Raji (cell line): ENCODE results near the gene SSH2.

ENCODE experiments used
- POLR2A ChIP-seq: IDR thresholded peaks from 2 replicates; pipeline ENCODE4 v1.6.1; 2011; ENCODE audit warnings: low read depth, low read length, control low read depth; ENCODE audit not compliant: insufficient read depth

Gene SSH2

GRCh38 chr17:29722411-29723198, 207.4 kb downstream of the SSH2 start:
- TF ChIP-seq POLR2A = 0 out of 2 replicates have a peak, but pooled peaks have one; percentile 37

- no peak for TF ChIP-seq POLR2A
Observed at GRCh38 chr17:29720551-29720950, 209.5 kb downstream of the SSH2 start.

GRCh38 chr17:29719469-29719868, 210.6 kb downstream of the SSH2 start:
- no peak for TF ChIP-seq POLR2A

- TF ChIP-seq POLR2A = no peak
Observed at GRCh38 chr17:29718446-29719039, 211.5 kb downstream of the SSH2 start.

- no peak for TF ChIP-seq POLR2A
Observed at GRCh38 chr17:29717817-29718216, 212.2 kb downstream of the SSH2 start.

GRCh38 chr17:29716566-29716965, 213.5 kb downstream of the SSH2 start:
- TF ChIP-seq POLR2A = no peak

GRCh38 chr17:29715680-29716079, 214.3 kb downstream of the SSH2 start:
- no peak for TF ChIP-seq POLR2A

GRCh38 chr17:29714146-29714545, 215.9 kb downstream of the SSH2 start:
- peak; percentile 29; the same call in 1 of the 2 replicates for TF ChIP-seq POLR2A

GRCh38 chr17:29713626-29714025, 216.4 kb downstream of the SSH2 start:
- no peak for TF ChIP-seq POLR2A

GRCh38 chr17:29711588-29712385, 218.2 kb downstream of the SSH2 start:
- no peak for TF ChIP-seq POLR2A

GRCh38 chr17:29710891-29711418, 219.1 kb downstream of the SSH2 start:
- TF ChIP-seq POLR2A = no peak

- TF ChIP-seq POLR2A = no peak
Observed at GRCh38 chr17:29710520-29710884, 219.5 kb downstream of the SSH2 start.

GRCh38 chr17:29709866-29710519, 220.0 kb downstream of the SSH2 start:
- TF ChIP-seq POLR2A = no peak

- TF ChIP-seq POLR2A = no peak
Observed at GRCh38 chr17:29707212-29707571, 222.8 kb downstream of the SSH2 start.

GRCh38 chr17:29706045-29706431, 224.0 kb downstream of the SSH2 start:
- TF ChIP-seq POLR2A = no peak
